Measurements from ENCODE around the gene COX7A2. TPM values are rescaled to one million over a fixed set of nuclear protein-coding genes. Genes with fewer than 3 reads are reported as not detected.

COX7A2 gene
- total and polyA plus RNA-seq, 2 of the 13 experiments (the other 11 are each of a cell fraction or from before 2014, with no cell fraction given): 407 to 556 TPM

DNA sequence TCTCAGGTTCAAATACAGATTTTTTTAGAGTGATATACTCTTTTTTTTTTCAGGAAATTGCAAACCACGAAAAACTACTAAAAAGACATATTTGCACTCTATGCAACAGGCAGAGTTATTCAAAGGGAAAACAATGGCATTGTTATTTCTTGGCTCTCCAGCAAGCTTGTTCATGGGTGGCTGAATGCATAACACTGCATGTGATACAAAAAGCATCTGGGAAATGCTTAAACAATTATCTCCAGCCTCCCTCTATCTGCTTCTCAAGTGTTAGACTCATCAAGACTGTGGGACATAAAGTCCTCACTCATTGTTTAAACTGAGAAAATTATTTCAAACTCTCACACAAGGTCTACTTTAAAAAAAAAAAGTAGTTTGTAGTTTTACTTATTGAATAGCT lies 30.5 kb downstream of the COX7A2 start:
- no peaks in the 10 kb centered on the region; the same call in 1 of the 2 replicates for H3K4me1 ChIP-seq (ENCODE audit: insufficient read depth, low read length)
- no peaks in the 10 kb centered on the region for H3K79me2 ChIP-seq (ENCODE audit: insufficient read depth, low read length)
- no peak overlapping the region for H3K4me3 ChIP-seq (replicated peaks in 1 of 3; ENCODE audit: insufficient read depth in 1 of 3, low read depth in 2 of 3, low read length in 3 of 3)
- ChIA-PET CTCF (ENCODE audit: low intra/inter-chr PET ratio, low total read pairs) (no interaction called here), POLR2A (no interaction called here)
- H3K4me2 ChIP-seq (ENCODE audit: low read depth, low read length): no peak overlapping the region
- no peak overlapping the region for H2AFZ ChIP-seq (ENCODE audit: low read length)
- TF ChIP-seq SP2 (CRISPR knock-in tag; IDR thresholded peaks at IDR 0.05) (no peak), POLR2A (IDR thresholded peaks at IDR 0.05; ENCODE audit: insufficient read depth in 1 of 2, low read depth in 2 of 2, low read length in 2 of 2) (no peak), ZNF430 (CRISPR knock-in tag; IDR thresholded peaks at IDR 0.05) (no peak), ZNF572 (CRISPR knock-in tag; IDR thresholded peaks at IDR 0.05) (no peak), ZNF501 (CRISPR knock-in tag; IDR thresholded peaks at IDR 0.05) (no peak)
- TF ChIP-seq, protein P1, sequence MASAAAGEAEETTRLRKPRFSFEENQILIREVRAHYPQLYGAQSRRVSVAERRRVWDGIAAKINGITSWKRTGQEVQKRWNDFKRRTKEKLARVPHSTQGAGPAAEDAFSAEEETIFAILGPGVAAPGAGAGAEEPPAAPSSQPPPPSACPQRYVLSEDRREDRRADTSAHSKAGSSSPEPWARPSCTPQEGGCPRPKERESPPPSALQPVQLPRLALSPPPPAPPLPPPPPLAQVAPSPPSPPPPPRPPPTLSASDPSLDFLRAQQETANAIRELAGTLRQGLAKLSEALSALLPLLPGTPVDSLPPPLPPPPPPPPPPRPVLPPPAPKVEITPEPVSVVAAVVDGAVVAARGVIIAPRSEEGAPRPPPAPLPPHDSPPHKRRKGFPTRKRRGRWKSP (CRISPR knock-in tag; IDR thresholded peaks at IDR 0.05): no peak
- no peak for FAIRE-seq
- no peak overlapping the region for H3K27ac ChIP-seq (ENCODE audit: extremely low read length, insufficient read depth, low read length)
- DNase-seq (ENCODE audit: low spot score): no peak
- in situ Hi-C loops (cut with HindIII; ENCODE audit: extremely low pct_ligation_motif_present, low pct_unique_long_range_greater_than_20kb) (loop anchor here (25.0 kb wide), 4 partner anchors 626 to 1476 kb away; no protein-coding TSS in a partner anchor), intact Hi-C loops (cut with micrococcal nuclease; ENCODE audit: unreplicated experiment) (no loop called here)
- no peaks in the 10 kb centered on the region for H3K9me3 ChIP-seq (ENCODE audit: low read length)
- H3K27me3 ChIP-seq (ENCODE audit: control insufficient read depth in 1 of 2, insufficient read depth in 2 of 2, low read length in 2 of 2): peaks cover 1 to 7% of the 10 kb centered on the region in 2 experiments; a peak in 4 of 5 replicates
- no peaks in the 10 kb centered on the region for H4K20me1 ChIP-seq (ENCODE audit: insufficient read depth, low read length)
- BruUV-seq (replicated peaks): no TSS peak
- WGBS (ENCODE audit: low lambda C conversion rate): 0% methylated on average over 1 of the region's 1 CpG
- no peaks in the 10 kb centered on the region for H3K36me3 ChIP-seq (replicated peaks in 1 of 2; ENCODE audit: control insufficient read depth in 1 of 2, insufficient read depth in 2 of 2, low read length in 2 of 2)
- ATAC-seq: no peak
- no peak overlapping the region for H3K9ac ChIP-seq (ENCODE audit: insufficient read depth, low read depth, low read length)

DNA sequence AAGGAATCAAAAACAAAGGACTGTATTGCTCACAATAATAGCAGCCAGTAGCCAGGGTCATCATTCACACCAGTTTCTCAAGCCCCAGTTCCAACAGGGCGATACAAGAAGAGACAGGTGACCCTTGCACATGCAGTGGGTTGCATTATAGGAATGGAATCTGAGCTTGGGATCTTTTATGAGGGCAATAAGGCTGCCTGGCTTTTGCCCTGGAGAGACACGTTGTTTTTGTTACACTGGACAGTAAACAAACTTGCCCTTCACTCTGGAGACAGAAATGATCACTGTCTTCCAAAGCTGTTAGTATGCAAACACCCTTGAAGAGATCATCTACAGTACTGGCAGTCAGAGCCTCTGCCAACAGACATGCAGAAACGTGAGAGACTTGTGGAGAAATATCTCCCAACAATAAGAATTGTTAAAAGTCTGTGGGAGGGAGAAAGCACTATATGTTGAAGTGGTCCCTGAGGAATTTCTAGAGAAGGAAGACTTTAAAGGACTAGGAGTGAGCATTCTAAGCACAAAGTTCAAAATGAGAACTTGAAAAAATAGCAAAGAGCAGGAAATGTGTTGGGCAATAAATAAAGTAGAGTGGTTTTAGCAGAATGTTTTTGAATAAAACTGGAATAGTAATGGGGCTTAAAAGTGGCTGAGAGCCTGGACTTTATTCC lies 31.5 kb downstream of the COX7A2 start:
- BruUV-seq (replicated peaks): no TSS peak
- in situ Hi-C loops (cut with HindIII; ENCODE audit: extremely low pct_ligation_motif_present, low pct_unique_long_range_greater_than_20kb): loop anchor here (25.0 kb wide), 4 partner anchors 625 to 1475 kb away; no protein-coding TSS in a partner anchor
- ChIA-PET CTCF (ENCODE audit: low intra/inter-chr PET ratio, low total read pairs) (interaction anchor here (1.8 kb wide), 1 partner anchor 315 kb away, joined by 6 read pairs; no protein-coding TSS in a partner anchor), POLR2A (no interaction called here)
- no peak for DNase-seq (ENCODE audit: low spot score)
- H3K9ac ChIP-seq (ENCODE audit: insufficient read depth, low read depth, low read length): no peak overlapping the region
- H3K27me3 ChIP-seq (ENCODE audit: control insufficient read depth in 1 of 2, insufficient read depth in 2 of 2, low read length in 2 of 2): peaks cover 3 to 18% of the 10 kb centered on the region in 2 experiments; a peak in 4 of 5 replicates
- no peaks in the 10 kb centered on the region; the same call in 1 of the 2 replicates for H3K4me1 ChIP-seq (ENCODE audit: insufficient read depth, low read length)
- no peak overlapping the region for H3K27ac ChIP-seq (ENCODE audit: extremely low read length, insufficient read depth, low read length)
- intact Hi-C loops (cut with micrococcal nuclease; ENCODE audit: unreplicated experiment): loop anchor here (2.0 kb wide), 1 partner anchor 19 kb away; no protein-coding TSS in a partner anchor
- H4K20me1 ChIP-seq (ENCODE audit: insufficient read depth, low read length): no peaks in the 10 kb centered on the region
- no peaks in the 10 kb centered on the region for H3K36me3 ChIP-seq (replicated peaks in 1 of 2; ENCODE audit: control insufficient read depth in 1 of 2, insufficient read depth in 2 of 2, low read length in 2 of 2)
- 0% methylated on average over 3 of the region's 3 CpGs for WGBS (ENCODE audit: low lambda C conversion rate)
- no peaks in the 10 kb centered on the region for H3K79me2 ChIP-seq (ENCODE audit: insufficient read depth, low read length)
- no peak overlapping the region for H3K4me2 ChIP-seq (ENCODE audit: low read depth, low read length)
- H3K9me3 ChIP-seq (ENCODE audit: low read length): no peaks in the 10 kb centered on the region
- no peak for ATAC-seq
- no peak overlapping the region for H3K4me3 ChIP-seq (replicated peaks in 1 of 3; ENCODE audit: insufficient read depth in 1 of 3, low read depth in 2 of 3, low read length in 3 of 3)
- no peak for FAIRE-seq
- no peak overlapping the region for H2AFZ ChIP-seq (ENCODE audit: low read length)
- TF ChIP-seq HNRNPL (IDR thresholded peaks at IDR 0.05; ENCODE audit: low read depth, low read length) (no peak), CHCHD3 (CRISPR knock-in tag; IDR thresholded peaks at IDR 0.05) (no peak), CC2D1A (CRISPR knock-in tag; IDR thresholded peaks at IDR 0.05) (no peak), EP300 (IDR thresholded peaks at IDR 0.05; ENCODE audit: low read depth in 2 of 2, low read length in 2 of 2) (no peak), EP300 (CRISPR knock-in tag; IDR thresholded peaks at IDR 0.05; ENCODE audit: borderline replicate concordance) (no peak), SPEN (CRISPR knock-in tag; IDR thresholded peaks at IDR 0.05; ENCODE audit: low read depth) (no peak), MATR3 (CRISPR knock-in tag; IDR thresholded peaks at IDR 0.05) (no peak), ZNF20 (CRISPR knock-in tag; IDR thresholded peaks at IDR 0.05) (no peak), POLR2A (IDR thresholded peaks at IDR 0.05; ENCODE audit: insufficient read depth in 1 of 2, low read depth in 2 of 2, low read length in 2 of 2) (no peak)

All from HepG2 (cell line).